ENCODE results near the gene NR0B1.

DNA sequence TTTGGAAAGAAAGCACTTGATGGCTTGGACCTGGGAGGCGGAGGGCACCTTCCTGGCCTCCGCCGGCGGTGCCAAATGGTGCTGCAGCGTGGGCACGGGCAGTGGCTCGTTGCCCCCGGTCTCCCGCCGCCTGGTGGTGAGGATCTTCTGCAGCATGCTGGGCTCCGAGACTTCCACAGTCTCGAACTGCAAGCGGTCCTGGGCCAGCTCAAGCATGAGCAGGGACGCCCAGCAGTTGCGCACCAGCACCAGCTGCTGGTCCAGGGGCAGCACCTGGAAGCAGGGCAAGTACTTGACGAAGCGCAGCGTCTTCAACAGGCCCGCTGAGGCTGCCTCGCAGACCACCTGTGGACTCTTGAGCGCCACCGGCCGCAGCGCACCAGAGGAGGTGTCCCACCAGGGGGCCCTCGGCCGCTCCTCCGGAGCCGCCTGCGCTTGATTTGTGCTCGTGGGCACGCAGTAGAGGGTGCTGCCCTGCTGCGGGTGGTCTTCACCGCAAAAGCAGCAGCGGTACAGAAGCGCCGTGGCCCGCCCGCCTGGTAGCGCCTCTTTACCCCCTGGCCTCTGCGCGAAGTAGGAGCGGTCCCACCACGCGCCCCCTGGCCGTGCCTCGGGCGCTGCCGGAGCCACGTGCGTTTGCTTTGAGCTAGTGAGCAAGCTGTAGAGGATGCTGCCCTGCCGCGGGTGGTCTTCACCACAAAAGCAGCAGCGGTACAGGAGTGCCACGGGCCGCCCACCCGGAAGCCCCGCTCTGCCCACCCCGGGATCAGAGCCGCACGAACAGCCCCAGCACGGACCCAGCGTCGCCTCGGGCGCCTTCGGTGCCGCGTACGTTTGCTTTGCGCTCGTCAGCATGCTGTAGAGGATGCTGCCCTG lies 689 bp downstream of the NR0B1 start:
- TF ChIP-seq SIN3A (IDR thresholded peaks at IDR 0.05; ENCODE audit: borderline replicate concordance, insufficient read depth, low read length) = no peak
- TF ChIP-seq POLR2AphosphoS5 (IDR thresholded peaks at IDR 0.05; ENCODE audit: low read depth, low read length) = no peak
- TF ChIP-seq, protein P1, sequence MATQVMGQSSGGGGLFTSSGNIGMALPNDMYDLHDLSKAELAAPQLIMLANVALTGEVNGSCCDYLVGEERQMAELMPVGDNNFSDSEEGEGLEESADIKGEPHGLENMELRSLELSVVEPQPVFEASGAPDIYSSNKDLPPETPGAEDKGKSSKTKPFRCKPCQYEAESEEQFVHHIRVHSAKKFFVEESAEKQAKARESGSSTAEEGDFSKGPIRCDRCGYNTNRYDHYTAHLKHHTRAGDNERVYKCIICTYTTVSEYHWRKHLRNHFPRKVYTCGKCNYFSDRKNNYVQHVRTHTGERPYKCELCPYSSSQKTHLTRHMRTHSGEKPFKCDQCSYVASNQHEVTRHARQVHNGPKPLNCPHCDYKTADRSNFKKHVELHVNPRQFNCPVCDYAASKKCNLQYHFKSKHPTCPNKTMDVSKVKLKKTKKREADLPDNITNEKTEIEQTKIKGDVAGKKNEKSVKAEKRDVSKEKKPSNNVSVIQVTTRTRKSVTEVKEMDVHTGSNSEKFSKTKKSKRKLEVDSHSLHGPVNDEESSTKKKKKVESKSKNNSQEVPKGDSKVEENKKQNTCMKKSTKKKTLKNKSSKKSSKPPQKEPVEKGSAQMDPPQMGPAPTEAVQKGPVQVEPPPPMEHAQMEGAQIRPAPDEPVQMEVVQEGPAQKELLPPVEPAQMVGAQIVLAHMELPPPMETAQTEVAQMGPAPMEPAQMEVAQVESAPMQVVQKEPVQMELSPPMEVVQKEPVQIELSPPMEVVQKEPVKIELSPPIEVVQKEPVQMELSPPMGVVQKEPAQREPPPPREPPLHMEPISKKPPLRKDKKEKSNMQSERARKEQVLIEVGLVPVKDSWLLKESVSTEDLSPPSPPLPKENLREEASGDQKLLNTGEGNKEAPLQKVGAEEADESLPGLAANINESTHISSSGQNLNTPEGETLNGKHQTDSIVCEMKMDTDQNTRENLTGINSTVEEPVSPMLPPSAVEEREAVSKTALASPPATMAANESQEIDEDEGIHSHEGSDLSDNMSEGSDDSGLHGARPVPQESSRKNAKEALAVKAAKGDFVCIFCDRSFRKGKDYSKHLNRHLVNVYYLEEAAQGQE (IDR thresholded peaks at IDR 0.05; ENCODE audit: insufficient read depth in 1 of 2, low read depth in 2 of 2, low read length in 2 of 2) = no peak
- no peak for TF ChIP-seq TAF1 (IDR thresholded peaks at IDR 0.05; ENCODE audit: borderline replicate concordance, insufficient read depth, low read length)
- no peak for TF ChIP-seq FOXP2 (optimal IDR thresholded peaks at IDR 0.05; ENCODE audit: borderline replicate concordance, extremely low read depth, extremely low read length, insufficient read depth)
